Activated CD8-positive, alpha-beta memory T cell treated with anti-CD3 and anti-CD28 coated beads for 24 hours (primary cell): Measurements from ENCODE around the gene CDH8.
"Not testable (repeated sequence)": the region's sequence is repeated elsewhere in the genome, so short reads cannot be mapped to it uniquely, and the experiment has no call there.

Experiments used
- DNase-seq: peaks from one replicate; pipeline ENCODE4 v3.0.0-alpha.2; 2020

The CDH8 gene

GRCh38 chr16:61763013-61763412, 273.2 kb downstream of the CDH8 start:
- DNase-seq = no peak

GRCh38 chr16:61730997-61731396, 305.2 kb downstream of the CDH8 start:
- DNase-seq = no peak

GRCh38 chr16:61726701-61727100, 309.5 kb downstream of the CDH8 start:
- no peak for DNase-seq

- no peak for DNase-seq
Measured at GRCh38 chr16:61726125-61726524, 310.1 kb downstream of the CDH8 start.

- DNase-seq = no peak
Measured at GRCh38 chr16:61721544-61721943, 314.7 kb downstream of the CDH8 start.

- DNase-seq = no peak
Measured at GRCh38 chr16:61715393-61715792, 320.8 kb downstream of the CDH8 start.

- DNase-seq = no peak
Measured at GRCh38 chr16:61713787-61714186, 322.5 kb downstream of the CDH8 start.

- DNase-seq = not testable (repeated sequence)
Measured at GRCh38 chr16:61699640-61700039, 336.6 kb downstream of the CDH8 start.

- DNase-seq = no peak
Measured at GRCh38 chr16:61684541-61684940, 351.7 kb downstream of the CDH8 start.

- no peak for DNase-seq
Measured at GRCh38 chr16:61681673-61682072, 354.6 kb downstream of the CDH8 start.

- no peak for DNase-seq
Measured at GRCh38 chr16:61681124-61681523, 355.1 kb downstream of the CDH8 start.

GRCh38 chr16:61678182-61678581, 358.1 kb downstream of the CDH8 start:
- no peak for DNase-seq

GRCh38 chr16:61677776-61678175, 358.5 kb downstream of the CDH8 start:
- no peak for DNase-seq

GRCh38 chr16:61676740-61677139, 359.5 kb downstream of the CDH8 start:
- DNase-seq = no peak

GRCh38 chr16:61671161-61671560, 365.1 kb downstream of the CDH8 start:
- DNase-seq = no peak

GRCh38 chr16:61665512-61665911, 370.7 kb downstream of the CDH8 start:
- DNase-seq = no peak

- DNase-seq = no peak
Measured at GRCh38 chr16:61659936-61660335, 376.3 kb downstream of the CDH8 start.

GRCh38 chr16:61654962-61655361, 381.3 kb downstream of the CDH8 start:
- no peak for DNase-seq

GRCh38 chr16:61653544-61653943, 382.7 kb downstream of the CDH8 start:
- no peak for DNase-seq

GRCh38 chr16:61645561-61645960, 390.7 kb downstream of the CDH8 start:
- DNase-seq = no peak

- DNase-seq = no peak
Measured at GRCh38 chr16:61644736-61645135, 391.5 kb downstream of the CDH8 start.

- DNase-seq = no peak
Measured at GRCh38 chr16:61617219-61617783, 418.9 kb downstream of the CDH8 start.

- no peak for DNase-seq
Measured at GRCh38 chr16:61616088-61616487, 420.1 kb downstream of the CDH8 start.

GRCh38 chr16:61611847-61612491, 424.3 kb downstream of the CDH8 start:
- no peak for DNase-seq

- no peak for DNase-seq
Measured at GRCh38 chr16:61606581-61606980, 429.7 kb downstream of the CDH8 start.
